RWPE1 (cell line): ENCODE data around the gene PLXNB3.

ENCODE experiments used
- CTCF ChIA-PET: fragments of 350-600 bp; sonication (Branson Sonifier 250); formaldehyde crosslinking; extraction: SDS; loops from one replicate; lab custom pipeline; 2021; lab: Yijun Ruan, JAX
- POLR2A ChIA-PET: fragments of 400-600 bp; formaldehyde crosslinking; extraction: SDS; loops from one replicate; lab custom pipeline; 2020; ENCODE audit warnings: antibody characterized with exemption; ENCODE audit not compliant: low non-redundant PET; lab: Yijun Ruan, JAX
- DNase-seq: peaks from one replicate; pipeline ENCODE4 v3.0.0; 2012; ENCODE audit warnings: low spot score
- H3K27ac ChIP-seq: fragments of 450-650 bp; 2 replicates; pipeline ENCODE4 v1.5.1; 2017
- CTCF ChIP-seq: fragments of 450-650 bp; conservative IDR thresholded peaks from 2 replicates; pipeline ENCODE4 v1.5.1; 2017; ENCODE audit warnings: low read depth, mild to moderate bottlenecking

PLXNB3 gene

GRCh38 chrX:153762626-153763173, 1.3 kb upstream of the PLXNB3 start:
- no peak overlapping the region for H3K27ac ChIP-seq
- no peak for DNase-seq
- POLR2A ChIA-PET = no interaction called here
- no peak for TF ChIP-seq CTCF
- CTCF ChIA-PET = interaction anchor here (1.8 kb wide), 1 partner anchor 159 kb away, joined by 5 read pairs; no protein-coding TSS in a partner anchor

- H3K27ac ChIP-seq = no peak overlapping the region
- no peak for DNase-seq
- no peak for TF ChIP-seq CTCF
- ChIA-PET CTCF (interaction anchor here (0.5 to 1.8 kb wide), 5 partner anchors 121 to 912 kb away, joined by 3 to 5 read pairs (median 3); no protein-coding TSS in a partner anchor), POLR2A (no interaction called here)
Measured at GRCh38 chrX:153763298-153763932, 634 bp upstream of the PLXNB3 start.

GRCh38 chrX:153764786-153765137, 713 bp downstream of the PLXNB3 start:
- ChIA-PET CTCF (interaction anchor here (1.0 to 1.5 kb wide), 2 partner anchors 14 to 182 kb away, joined by 3 read pairs; no protein-coding TSS in a partner anchor), POLR2A (no interaction called here)
- no peak for TF ChIP-seq CTCF
- DNase-seq = no peak
- peak overlapping the region; percentile 91 for H3K27ac ChIP-seq

GRCh38 chrX:153765138-153766079, 1.4 kb downstream of the PLXNB3 start:
- ChIA-PET CTCF (interaction anchor here (0.6 to 1.0 kb wide), 2 partner anchors 13 kb away, joined by 3 read pairs; no protein-coding TSS in a partner anchor), POLR2A (no interaction called here)
- no peak for DNase-seq
- peak overlapping the region; percentile 91 for H3K27ac ChIP-seq
- no peak for TF ChIP-seq CTCF

GRCh38 chrX:153766098-153766817, 2.2 kb downstream of the PLXNB3 start:
- DNase-seq = peak; percentile 60
- ChIA-PET POLR2A (interaction anchor here (0.6 kb wide), 1 partner anchor 42 kb away, joined by 3 read pairs; the partner anchor contains the start of gene BCAP31), CTCF (no interaction called here)
- no peak for TF ChIP-seq CTCF
- H3K27ac ChIP-seq = peak overlapping the region; percentile 91
